Stimulated activated CD4-positive, alpha-beta T cell treated with anti-CD3 and anti-CD28 coated beads, Interleukin-12 subunit alpha, Interleukin-12 subunit beta, amount 100 ng/mL, for 24 hours (primary cell): ENCODE measurements around the gene HSPA12B.
A peak's percentile ranks its signal among the peaks of the same experiment; 100 is the strongest.
"Not testable (repeated sequence)": the region's sequence is repeated elsewhere in the genome, so short reads cannot be mapped to it uniquely, and the experiment has no call there.

Experiments used
- DNase-seq, 2 experiments: peaks; one replicate each; pipeline ENCODE4 v3.0.0-alpha.2; 2020; ENCODE audit warnings: low read depth in 2 of 2

HSPA12B gene

GRCh38 chr20:3787324-3788014 lies 55.0 kb downstream of the HSPA12B start:
- no peak for DNase-seq

- no peak for DNase-seq
These were observed 56.2 kb downstream of the HSPA12B start for GRCh38 chr20:3788685-3789155.

- DNase-seq: not testable (repeated sequence)
These were observed 56.7 kb downstream of the HSPA12B start for GRCh38 chr20:3789201-3789600.

- not testable (repeated sequence) for DNase-seq
These were observed 61.7 kb downstream of the HSPA12B start for GRCh38 chr20:3794168-3794567.

- no peak for DNase-seq
These were observed 62.4 kb downstream of the HSPA12B start for GRCh38 chr20:3794701-3795420.

GRCh38 chr20:3795511-3796468 lies 63.3 kb downstream of the HSPA12B start, which contains the start of gene CDC25B:
Gene CDC25B, plus strand, starts transcription at chr20:3796310. Its CDS starts 222 bp downstream, at chr20:3796532.
- DNase-seq: peak; percentile 85 to 91

GRCh38 chr20:3796477-3797225 lies 64.2 kb downstream of the HSPA12B start:
- no peak for DNase-seq

GRCh38 chr20:3797226-3797545 lies 64.7 kb downstream of the HSPA12B start:
- no peak for DNase-seq

- DNase-seq: no peak
These were observed 65.3 kb downstream of the HSPA12B start for GRCh38 chr20:3797592-3798372.

GRCh38 chr20:3798373-3798768 lies 65.9 kb downstream of the HSPA12B start:
- DNase-seq: no peak

GRCh38 chr20:3798908-3799248 lies 66.4 kb downstream of the HSPA12B start:
- DNase-seq: no peak

GRCh38 chr20:3800256-3800877 lies 67.9 kb downstream of the HSPA12B start:
- no peak for DNase-seq

GRCh38 chr20:3800878-3801260 lies 68.4 kb downstream of the HSPA12B start:
- no peak for DNase-seq

- no peak for DNase-seq
These were observed 68.8 kb downstream of the HSPA12B start for GRCh38 chr20:3801299-3801698.

- DNase-seq: no peak
These were observed 69.4 kb downstream of the HSPA12B start for GRCh38 chr20:3801846-3802245.
